HG03558 (cell line): Measurements from ENCODE around the gene GLTP.
"Not testable (repeated sequence)": the region's sequence is repeated elsewhere in the genome, so short reads cannot be mapped to it uniquely, and the experiment has no call there.

ENCODE experiments used
- ATAC-seq: cut with Tn5 transposase; IDR thresholded peaks from one replicate; pipeline ENCODE4 v1.9.1; 2021; ENCODE audit warnings: moderate number of reproducible peaks; ENCODE audit not compliant: unreplicated experiment; ENCODE audit errors: extremely low read depth

Gene GLTP

GRCh38 chr12:109880043-109880931, at the start of gene GLTP:
TSS of gene GLTP (minus strand) at chr12:109880541. CDS start at chr12:109880374, 167 bp downstream.
- peak; percentile 87 for ATAC-seq

GRCh38 chr12:109929326-109929725, 49.0 kb upstream of the GLTP start:
- not testable (repeated sequence) for ATAC-seq

GRCh38 chr12:109928058-109928656, 47.8 kb upstream of the GLTP start:
- ATAC-seq, result no peak

GRCh38 chr12:109927622-109928021, 47.3 kb upstream of the GLTP start:
- no peak for ATAC-seq

- no peak for ATAC-seq
Observed at GRCh38 chr12:109926488-109927210, 46.3 kb upstream of the GLTP start.

GRCh38 chr12:109926016-109926415, 45.7 kb upstream of the GLTP start:
- no peak for ATAC-seq

GRCh38 chr12:109925185-109925840, 45.0 kb upstream of the GLTP start:
- ATAC-seq, result no peak

GRCh38 chr12:109923481-109924245, 43.3 kb upstream of the GLTP start:
- ATAC-seq, result no peak

- no peak for ATAC-seq
Observed at GRCh38 chr12:109923038-109923437, 42.7 kb upstream of the GLTP start.

GRCh38 chr12:109921982-109922381, 41.6 kb upstream of the GLTP start:
- ATAC-seq, result no peak

- no peak for ATAC-seq
Observed at GRCh38 chr12:109920261-109920780, 40.0 kb upstream of the GLTP start.

GRCh38 chr12:109919456-109919855, 39.1 kb upstream of the GLTP start:
- no peak for ATAC-seq

- no peak for ATAC-seq
Observed at GRCh38 chr12:109916045-109916444, 35.7 kb upstream of the GLTP start.

- no peak for ATAC-seq
Observed at GRCh38 chr12:109915171-109916040, 35.1 kb upstream of the GLTP start.

GRCh38 chr12:109914461-109914860, 34.1 kb upstream of the GLTP start:
- ATAC-seq, result no peak

- ATAC-seq, result no peak
Observed at GRCh38 chr12:109912855-109913321, 32.5 kb upstream of the GLTP start.

GRCh38 chr12:109910969-109911348, 30.6 kb upstream of the GLTP start:
- no peak for ATAC-seq

GRCh38 chr12:109910254-109910968, 30.1 kb upstream of the GLTP start:
- ATAC-seq, result no peak
